Gastroesophageal sphincter (tissue), 3 donors: ENCODE data around the gene CDKAL1.

ENCODE experiments used
- EP300 ChIP-seq: sonication (generic); formaldehyde crosslinking; IDR thresholded peaks from one replicate; pipeline ENCODE4 v1.6.1; 2017; ENCODE audit warnings: antibody characterized with exemption, mild to moderate bottlenecking
- POLR2A ChIP-seq, 2 donors: fragments of 450-650 bp; IDR thresholded peaks; one replicate each; pipeline ENCODE4 v1.6.1; 2017; ENCODE audit warnings: antibody characterized with exemption in 2 of 2, mild to moderate bottlenecking in 2 of 2, moderate library complexity in 1 of 2
- POLR2AphosphoS5 ChIP-seq: sonication (generic); formaldehyde crosslinking; IDR thresholded peaks from one replicate; pipeline ENCODE4 v1.6.1; 2017; ENCODE audit warnings: antibody characterized with exemption
- TF ChIP-seq, protein P1 (sequence below), 4 experiments: fragments of 200-600 bp in 2 of 4; fragments of 450-650 bp in 2 of 4; sonication (generic) in 1 of 4; IDR thresholded peaks; one replicate each; pipeline ENCODE4 v1.5.1; 2017 to 2019; ENCODE audit warnings: antibody characterized with exemption in 4 of 4, mild to moderate bottlenecking in 2 of 4, moderate library complexity in 2 of 4

DNA sequence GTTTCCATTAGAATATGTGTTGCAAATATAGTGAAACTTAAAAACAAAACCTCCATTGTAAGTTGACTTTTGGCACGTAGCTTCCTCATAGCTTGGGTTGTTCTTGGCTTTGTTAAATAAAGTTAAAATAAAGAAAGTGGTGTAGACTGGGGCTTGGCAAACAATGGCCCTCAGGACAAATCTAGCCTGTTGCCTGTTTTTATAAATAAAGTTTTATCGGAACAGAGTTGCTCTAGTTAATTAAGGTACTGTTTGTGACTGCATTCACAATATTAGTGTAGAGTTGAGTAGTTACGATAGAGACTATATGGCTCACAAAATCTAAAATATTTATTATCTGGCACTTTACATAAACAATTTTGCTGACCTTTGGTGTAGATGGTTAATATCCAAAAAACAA is 168.8 kb downstream of the CDKAL1 start:
- TF ChIP-seq, protein P1, sequence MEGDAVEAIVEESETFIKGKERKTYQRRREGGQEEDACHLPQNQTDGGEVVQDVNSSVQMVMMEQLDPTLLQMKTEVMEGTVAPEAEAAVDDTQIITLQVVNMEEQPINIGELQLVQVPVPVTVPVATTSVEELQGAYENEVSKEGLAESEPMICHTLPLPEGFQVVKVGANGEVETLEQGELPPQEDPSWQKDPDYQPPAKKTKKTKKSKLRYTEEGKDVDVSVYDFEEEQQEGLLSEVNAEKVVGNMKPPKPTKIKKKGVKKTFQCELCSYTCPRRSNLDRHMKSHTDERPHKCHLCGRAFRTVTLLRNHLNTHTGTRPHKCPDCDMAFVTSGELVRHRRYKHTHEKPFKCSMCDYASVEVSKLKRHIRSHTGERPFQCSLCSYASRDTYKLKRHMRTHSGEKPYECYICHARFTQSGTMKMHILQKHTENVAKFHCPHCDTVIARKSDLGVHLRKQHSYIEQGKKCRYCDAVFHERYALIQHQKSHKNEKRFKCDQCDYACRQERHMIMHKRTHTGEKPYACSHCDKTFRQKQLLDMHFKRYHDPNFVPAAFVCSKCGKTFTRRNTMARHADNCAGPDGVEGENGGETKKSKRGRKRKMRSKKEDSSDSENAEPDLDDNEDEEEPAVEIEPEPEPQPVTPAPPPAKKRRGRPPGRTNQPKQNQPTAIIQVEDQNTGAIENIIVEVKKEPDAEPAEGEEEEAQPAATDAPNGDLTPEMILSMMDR (IDR thresholded peaks at IDR 0.05), result no peak
- no peak for TF ChIP-seq POLR2A (IDR thresholded peaks at IDR 0.05)
- no peak for TF ChIP-seq EP300
- TF ChIP-seq POLR2AphosphoS5, result no peak
